Measurements from ENCODE around the gene SHPK.

DNA sequence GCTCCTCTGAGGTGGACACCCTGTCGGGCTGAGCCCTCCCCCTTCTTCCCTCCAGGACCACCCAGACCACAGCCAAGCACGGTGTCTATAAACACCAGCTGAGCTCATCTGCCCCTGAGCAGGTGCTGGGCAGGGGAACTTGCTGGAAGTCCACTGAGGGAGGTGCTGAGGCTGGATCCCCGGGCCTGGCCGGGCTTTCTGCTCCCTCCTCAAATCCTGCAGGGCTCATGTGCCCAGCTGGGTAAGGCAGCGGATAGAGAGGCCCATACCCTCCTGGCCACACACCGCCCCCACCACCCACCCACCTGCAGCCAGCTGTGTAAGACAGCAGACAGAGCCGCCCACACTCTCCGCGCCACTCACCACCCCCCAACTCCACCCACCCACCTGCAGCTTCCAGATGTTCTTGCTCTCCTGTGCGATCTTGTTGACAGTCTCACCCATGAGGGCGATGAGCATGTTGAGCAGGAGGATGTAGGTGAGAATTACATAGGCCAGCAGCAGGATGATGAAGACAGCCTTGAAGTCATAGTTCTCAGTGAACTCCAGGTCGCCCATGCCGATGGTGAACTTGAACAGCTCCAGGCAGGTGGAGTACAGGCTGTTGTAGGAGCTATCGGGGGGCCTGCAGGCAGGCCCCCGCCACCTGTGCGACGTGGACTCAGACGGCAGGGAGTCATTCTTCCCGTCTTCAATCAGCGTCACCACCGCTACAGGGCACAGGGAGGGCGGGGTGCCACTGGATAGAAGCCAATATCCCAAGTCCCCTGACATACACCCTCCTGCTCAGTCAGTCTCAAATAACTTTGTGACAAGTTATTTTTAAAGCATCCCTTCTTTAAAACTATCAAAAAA is 62.6 kb downstream of the SHPK start:
- TF ChIP-seq, protein P1, sequence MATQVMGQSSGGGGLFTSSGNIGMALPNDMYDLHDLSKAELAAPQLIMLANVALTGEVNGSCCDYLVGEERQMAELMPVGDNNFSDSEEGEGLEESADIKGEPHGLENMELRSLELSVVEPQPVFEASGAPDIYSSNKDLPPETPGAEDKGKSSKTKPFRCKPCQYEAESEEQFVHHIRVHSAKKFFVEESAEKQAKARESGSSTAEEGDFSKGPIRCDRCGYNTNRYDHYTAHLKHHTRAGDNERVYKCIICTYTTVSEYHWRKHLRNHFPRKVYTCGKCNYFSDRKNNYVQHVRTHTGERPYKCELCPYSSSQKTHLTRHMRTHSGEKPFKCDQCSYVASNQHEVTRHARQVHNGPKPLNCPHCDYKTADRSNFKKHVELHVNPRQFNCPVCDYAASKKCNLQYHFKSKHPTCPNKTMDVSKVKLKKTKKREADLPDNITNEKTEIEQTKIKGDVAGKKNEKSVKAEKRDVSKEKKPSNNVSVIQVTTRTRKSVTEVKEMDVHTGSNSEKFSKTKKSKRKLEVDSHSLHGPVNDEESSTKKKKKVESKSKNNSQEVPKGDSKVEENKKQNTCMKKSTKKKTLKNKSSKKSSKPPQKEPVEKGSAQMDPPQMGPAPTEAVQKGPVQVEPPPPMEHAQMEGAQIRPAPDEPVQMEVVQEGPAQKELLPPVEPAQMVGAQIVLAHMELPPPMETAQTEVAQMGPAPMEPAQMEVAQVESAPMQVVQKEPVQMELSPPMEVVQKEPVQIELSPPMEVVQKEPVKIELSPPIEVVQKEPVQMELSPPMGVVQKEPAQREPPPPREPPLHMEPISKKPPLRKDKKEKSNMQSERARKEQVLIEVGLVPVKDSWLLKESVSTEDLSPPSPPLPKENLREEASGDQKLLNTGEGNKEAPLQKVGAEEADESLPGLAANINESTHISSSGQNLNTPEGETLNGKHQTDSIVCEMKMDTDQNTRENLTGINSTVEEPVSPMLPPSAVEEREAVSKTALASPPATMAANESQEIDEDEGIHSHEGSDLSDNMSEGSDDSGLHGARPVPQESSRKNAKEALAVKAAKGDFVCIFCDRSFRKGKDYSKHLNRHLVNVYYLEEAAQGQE (tag by site-specific recombination; IDR thresholded peaks at IDR 0.05): no peak
- TF ChIP-seq, protein P2, sequence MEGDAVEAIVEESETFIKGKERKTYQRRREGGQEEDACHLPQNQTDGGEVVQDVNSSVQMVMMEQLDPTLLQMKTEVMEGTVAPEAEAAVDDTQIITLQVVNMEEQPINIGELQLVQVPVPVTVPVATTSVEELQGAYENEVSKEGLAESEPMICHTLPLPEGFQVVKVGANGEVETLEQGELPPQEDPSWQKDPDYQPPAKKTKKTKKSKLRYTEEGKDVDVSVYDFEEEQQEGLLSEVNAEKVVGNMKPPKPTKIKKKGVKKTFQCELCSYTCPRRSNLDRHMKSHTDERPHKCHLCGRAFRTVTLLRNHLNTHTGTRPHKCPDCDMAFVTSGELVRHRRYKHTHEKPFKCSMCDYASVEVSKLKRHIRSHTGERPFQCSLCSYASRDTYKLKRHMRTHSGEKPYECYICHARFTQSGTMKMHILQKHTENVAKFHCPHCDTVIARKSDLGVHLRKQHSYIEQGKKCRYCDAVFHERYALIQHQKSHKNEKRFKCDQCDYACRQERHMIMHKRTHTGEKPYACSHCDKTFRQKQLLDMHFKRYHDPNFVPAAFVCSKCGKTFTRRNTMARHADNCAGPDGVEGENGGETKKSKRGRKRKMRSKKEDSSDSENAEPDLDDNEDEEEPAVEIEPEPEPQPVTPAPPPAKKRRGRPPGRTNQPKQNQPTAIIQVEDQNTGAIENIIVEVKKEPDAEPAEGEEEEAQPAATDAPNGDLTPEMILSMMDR (tag by site-specific recombination; IDR thresholded peaks at IDR 0.05): no peak

Measured in HEK293 (cell line).